HG02870 (cell line): ENCODE data around the gene VOPP1.

Experiments used
- ATAC-seq: cut with Tn5 transposase; IDR thresholded peaks from one replicate; pipeline ENCODE4 v1.9.1; 2021; ENCODE audit warnings: mild to moderate bottlenecking, moderate library complexity; ENCODE audit not compliant: unreplicated experiment

The VOPP1 gene

DNA sequence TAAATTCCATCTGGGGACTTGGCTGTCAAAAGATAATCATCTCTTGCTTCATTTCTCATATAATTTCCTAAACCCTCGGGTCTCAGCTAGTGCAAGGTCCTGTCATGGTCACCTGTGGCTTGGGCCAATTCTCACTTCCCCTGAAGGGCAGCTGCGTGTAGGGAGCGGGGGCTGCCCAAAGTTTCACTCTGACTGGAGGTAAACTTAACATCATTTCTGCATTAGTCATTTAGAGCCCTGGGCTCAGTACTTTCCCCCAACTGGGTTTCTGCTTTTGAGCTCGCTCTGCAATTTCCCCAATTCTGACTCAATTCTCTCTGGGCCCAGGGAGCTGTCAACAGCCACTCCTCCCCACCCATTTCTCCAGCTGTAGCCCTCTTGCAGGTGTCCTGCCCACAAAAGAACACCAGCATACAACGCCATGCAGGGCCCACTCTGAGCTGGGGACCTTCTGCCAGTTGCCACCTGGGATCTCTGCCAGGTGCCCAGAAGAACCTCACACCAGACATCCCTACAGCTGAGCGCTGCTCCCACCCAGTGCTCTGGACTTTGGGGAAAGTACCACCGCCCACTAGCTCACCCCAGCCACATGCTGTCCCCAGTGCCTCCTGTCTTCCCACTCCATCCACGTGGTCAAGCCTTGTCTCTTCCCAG, 37.9 kb downstream of the VOPP1 start:
- peak; percentile 55 for ATAC-seq

DNA sequence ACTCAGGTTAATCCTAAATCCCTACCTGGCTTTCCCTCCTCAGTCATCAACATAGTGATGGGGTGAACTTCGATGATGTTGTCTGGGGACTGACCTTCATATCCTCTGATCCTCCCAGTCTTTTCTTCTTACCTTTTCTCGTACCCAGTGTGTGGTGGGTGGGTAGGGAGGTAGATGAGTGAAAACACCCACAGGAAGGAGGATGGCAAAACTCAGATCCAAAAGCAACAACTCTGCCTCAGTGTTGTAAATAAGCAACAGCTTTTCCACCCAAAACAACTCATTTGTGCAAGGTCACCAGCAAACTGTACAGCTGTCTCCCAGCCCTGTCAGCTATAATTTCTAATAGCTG, 38.6 kb downstream of the VOPP1 start:
- no peak for ATAC-seq

DNA sequence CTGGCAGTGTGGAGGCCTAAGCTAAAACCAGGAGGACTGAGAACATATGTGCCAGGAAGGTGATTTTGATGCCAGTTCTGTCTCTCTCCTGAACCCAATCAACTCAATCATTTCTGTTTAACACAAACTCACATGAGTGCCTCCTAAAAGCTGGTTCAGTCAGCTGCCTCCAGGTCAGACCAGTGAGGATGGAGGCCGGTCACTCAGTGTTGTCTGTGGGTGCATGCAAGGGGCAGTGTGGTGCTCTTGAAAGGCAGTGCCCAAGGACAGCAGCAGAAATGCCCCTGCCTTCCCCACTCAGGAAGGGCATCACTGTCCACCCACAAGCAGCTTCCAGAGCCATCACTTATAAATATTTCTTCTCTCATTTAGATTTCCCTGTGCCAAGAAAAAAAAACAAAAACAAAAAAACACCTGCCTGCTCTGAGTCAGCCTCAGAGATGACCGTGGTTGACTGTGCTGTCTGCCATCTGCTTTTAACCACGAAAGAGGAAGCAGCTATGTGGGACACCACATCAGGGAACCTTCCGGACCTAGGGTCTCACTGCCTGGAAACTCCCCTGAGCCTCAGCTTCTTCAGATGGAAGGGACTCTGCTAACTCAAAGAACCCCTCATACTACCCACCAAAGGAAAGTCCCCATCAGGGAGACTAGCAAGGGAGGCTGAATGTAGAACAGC, 39.1 kb downstream of the VOPP1 start:
- ATAC-seq: peak; percentile 41

DNA sequence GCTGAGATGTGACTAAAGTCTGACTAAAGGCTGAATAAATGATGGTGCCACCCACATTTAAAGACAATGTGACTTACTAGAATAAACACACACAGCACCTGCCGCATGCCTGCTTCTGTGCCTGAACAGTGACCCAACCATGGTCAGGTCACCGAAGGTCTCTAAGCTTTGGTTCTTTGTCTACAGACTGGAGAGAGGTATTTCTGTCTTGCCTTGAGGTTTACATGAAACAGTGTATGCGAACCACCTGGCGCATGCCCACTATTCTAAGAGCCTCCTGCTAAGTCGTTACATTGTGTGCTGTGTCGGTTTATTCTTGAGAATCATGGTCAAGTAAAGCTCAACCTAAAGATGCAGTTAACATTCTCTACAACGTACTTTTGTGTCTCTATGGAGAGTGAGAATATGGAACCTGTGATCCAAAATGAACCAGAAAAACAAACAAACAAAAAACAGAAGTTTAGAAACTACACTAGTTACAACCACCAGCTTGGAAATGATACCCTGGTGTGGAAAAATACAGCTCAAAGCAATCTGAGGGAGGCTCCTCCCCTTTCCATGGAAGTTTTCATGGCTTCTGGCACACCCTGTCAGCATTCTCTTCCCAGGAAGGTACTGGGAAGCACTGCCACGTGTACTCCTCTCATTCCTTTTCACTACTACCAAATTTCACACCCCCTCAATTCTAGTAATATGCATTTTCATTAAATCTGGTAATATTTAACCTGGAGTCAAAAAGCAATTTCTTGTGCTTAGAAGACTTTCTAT, 40.0 kb downstream of the VOPP1 start:
- no peak for ATAC-seq

DNA sequence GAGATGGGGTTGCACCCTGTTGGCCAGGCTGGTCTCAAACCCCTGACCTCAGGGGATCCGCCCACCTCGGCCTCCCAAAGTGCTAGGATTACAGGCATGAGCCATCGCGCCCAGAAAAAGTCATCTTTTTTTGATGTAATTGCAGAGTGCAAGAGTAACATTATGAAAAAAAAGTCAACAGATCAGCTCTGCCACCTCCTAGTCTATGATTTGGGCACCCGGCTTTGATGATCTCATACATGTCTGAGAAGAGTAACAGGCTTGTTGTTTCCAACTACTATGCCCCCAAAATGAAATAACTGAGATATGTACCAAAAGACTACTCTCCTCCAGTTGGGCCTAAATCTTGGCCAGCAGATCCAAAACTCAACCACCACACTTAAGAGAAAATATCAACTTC, 40.8 kb downstream of the VOPP1 start:
- no peak for ATAC-seq

DNA sequence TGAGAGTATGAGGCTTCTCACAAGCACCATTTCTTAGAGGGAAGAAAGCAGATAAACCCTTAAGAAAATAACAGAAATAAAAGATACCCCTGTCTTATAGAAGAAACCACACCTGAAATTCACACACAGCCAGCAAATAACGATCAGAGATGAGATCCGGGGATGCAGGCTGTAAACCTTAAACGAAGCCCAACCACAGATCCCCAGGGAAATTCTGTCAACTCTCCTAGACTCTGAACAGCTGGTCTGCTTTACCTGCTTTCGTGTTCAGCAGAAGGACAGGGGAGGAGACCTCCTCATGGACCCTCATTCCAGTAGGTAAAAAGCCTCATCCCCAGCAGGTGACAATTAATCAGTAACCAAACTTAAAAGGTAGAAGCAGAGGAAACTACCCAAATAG, 45.0 kb downstream of the VOPP1 start:
- ATAC-seq: no peak

DNA sequence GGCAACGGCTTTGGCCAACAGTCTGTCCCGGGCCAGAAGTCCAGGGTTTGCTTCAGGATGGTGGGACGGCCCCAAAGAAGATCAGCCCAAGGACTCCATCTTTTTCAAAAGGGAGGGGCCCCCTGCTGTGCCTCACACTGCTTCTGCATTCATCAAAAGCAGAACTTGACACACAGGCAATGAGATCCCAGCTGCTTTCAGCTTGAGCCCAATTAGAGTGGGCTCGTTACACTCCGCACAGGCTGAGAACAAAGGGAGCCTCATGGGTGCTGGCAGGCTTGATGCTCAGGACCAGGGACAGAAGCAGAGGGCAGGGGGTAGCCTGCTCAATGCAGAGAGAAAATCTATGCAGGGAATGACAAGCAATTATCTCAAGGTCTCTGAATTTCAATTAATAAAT, 45.5 kb downstream of the VOPP1 start:
- peak; percentile 71 for ATAC-seq

DNA sequence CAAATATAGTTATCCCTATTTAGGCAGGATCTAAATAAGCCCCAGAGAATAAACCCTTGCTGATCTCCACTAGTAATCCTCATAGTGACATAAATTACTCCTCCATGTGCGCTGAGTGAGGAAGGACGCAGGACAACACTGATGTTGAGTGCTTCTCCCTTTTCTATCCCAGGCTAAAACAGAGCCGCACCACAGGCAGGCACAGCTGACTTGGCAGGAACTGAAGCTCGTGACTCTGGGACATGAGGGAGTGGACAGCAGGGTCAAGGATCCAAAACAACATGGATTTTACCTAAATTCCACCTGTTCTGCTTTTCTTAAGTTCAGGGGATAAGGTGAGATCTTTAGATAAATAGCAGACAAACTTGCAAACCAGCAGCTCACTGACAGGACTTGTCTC, 46.0 kb downstream of the VOPP1 start:
- no peak for ATAC-seq

DNA sequence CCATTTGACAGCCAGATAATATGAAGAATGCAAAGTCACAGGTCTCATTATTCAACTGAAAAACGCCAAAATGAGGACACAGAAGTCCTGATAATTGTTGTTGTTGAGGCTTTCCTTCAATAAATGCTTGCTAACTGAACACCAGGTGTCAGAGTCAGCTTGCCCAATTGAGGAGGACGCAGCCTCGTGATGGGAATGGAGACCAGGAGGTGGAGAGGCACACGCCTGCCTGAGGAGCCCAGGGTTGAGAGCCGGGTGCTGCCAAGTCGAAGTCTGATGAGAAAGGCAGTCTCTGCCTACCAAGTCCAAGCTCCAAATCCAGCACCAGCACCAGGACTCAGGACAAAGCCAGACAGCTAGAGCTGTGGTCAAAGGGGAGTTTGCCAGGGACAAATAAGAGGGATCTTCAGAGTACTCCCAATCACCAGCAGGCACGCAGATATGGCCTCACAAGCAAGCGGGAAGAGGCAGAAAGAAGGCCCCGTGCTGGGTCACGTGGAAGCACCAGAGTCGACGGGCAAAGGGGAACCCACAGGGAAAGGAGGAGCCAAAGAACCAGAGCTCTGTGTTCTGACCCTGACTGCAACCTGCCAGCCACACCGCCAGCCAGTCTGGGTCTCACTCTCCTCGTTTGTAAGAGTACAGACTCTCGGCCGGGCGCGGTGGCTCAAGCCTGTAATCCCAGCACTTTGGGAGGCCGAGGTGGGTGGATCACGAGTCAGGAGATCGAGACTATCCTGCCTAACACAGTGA, 47.6 kb downstream of the VOPP1 start:
- no peak for ATAC-seq

DNA sequence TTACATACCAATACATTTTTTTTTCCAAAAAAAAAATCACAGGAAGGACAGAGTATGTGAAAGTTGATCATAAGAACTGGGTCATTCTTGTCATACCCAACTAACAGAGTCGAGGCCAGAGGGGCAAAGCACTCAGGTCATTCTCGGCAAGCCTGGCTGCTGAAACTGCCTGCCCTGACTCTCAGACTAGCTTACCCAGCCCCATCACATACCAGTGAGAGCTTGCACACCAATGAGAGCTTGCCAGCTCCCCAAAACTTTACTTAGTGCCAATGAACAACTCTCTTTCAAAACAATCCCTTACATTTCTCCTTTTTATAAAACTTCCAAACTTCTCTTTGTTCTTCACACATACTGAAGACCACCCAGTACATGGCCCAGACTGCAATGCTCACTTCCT, 48.9 kb downstream of the VOPP1 start:
- no peak for ATAC-seq

DNA sequence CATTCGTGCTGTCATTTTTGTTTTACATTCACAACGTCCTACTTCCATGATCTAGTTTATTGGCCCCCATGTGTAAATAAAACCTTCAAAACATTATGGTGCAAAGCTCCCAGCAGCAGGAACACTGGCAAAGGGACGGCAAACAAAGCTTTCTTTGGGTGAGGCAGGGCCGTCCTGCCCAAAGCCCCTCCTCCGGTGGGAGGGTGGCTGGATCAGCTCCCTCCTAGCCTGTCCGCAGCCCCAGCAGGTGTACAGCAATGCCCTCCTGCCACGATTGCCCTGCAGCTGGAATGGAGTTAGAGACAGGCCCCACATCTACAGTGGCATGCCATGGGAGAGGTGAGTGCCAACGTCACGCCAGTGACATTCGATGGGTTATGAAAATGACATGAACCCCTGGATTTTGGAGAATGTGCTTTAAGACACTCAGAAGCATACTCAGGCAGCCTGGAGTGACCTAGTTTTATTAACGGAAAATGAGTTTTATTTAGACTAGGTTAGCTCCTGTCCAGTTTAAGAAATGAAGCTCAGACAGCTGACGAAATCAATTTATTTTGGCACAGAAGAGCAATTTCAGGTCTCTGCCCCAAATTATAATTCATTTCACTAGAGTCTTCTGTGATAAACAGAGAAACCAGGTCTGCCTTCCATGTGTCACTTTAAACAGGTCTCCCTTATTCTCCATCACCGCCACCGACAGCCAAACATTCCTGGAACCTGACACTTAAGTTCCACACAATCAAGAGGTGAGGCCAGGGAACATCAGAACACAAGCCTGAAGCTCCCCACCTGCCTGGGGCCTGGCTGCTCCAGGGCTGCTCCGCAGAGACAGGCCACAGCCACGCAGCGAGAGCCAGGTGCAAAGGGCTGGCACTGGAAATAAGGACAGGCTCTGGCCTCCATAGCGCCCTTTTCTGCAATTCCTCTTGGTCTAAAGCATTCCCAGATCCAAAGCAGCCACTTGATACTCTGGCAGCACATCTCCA, 50.1 kb downstream of the VOPP1 start:
- ATAC-seq: no peak

DNA sequence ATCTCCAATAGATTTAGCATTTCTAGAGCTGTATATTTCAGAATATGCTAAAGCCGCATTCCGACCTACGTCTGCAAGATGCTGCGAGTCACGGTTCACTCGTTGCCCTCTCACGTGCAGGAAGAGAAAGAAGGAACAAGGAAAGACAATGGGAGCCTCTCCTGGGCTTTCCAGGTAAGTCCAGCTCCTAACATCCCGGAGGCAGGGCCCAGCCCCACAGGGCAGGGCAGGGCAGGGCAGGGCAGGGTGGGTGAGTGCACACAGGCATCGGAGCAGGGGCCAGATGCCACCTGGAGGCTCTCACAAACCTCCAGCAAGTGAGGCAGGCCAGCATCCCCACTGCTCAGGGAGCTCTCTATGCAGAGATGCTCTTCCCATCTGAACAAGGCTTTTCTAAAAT, 50.8 kb downstream of the VOPP1 start:
- no peak for ATAC-seq

DNA sequence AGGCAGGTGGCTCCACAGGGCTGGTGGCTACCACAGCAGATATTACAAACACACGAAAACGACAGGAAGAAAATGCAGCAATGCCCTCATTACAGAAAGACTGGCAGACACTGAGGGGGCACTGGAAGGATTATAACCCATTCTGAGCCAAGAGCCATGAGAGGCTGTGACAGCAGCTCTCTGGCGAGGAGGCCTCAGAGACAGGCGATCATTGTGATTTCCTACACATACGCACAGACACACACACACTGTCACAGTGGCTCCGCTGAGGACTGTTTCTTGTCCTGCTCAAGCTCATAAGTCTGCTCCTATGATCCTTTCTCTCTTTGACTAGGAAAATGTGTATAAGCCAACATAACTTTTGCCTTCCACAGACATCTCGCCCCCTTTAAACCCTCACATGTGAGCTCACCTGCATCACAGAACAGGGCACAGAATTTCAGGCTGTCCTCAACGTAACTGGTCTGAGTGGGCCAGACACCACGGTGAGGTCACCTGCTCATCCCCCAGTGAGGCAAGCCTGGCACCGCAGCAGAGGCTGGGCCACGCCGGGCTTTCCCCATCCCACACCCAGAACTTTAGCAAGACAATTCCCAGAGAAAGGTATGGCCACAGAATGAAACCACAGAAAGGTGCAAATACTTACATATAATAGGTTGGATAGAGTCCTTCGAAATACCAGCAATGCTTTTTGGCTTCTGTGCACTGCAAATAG, 51.7 kb downstream of the VOPP1 start:
- no peak for ATAC-seq

DNA sequence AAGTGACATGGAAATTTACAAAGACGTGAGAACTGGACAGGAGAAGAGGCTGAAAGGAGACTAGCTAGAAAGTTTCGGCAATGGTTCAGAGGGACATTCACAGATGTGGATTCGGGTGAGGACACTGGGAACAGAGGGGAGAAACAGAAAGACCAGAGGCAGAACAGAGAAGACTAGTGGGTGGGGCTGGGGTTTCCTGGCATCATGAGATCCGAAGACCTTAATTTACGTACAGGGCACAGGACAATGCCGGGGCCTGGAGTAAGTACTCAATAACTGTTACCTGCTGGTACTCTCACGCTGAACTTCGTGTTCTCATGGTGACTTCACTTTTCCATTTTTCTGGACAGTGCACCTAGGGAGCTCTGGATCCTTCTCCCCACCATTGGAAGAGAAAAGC, 53.5 kb downstream of the VOPP1 start:
- ATAC-seq: no peak

DNA sequence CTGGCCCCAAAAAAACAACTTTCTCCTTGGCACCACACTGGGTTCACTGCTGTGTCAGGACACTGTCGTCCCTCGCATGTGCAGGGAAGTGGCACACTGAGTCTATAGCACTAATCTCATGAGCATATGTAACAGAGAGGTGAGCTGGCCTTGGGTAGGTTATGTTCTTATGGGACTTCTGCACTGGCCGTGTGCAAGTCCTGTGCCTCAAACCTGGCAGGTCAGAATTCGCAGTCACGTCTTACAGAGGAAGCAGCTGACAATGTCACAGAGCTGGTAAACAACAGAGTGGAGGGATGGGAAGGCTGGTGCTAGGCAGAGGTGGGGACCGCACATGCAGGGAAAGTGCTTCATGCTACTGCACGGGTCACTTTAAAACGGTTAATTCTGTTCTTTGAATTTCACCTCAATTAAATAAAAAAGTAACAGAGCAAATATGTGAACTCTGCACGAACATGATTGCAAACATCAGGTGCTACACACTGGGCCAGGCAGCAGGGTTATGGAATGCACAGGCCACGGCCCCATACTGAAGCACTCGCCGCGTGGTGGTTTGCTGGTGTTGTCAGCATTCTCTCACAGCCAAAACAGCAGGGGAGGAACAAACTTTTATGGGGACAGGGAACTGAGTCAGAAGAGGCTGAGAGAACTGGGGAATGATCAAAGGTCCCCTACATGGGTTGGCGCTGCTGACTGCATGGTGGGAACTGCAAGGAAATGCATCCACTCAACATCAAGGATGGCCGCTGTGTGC, 54.2 kb downstream of the VOPP1 start:
- no peak for ATAC-seq

DNA sequence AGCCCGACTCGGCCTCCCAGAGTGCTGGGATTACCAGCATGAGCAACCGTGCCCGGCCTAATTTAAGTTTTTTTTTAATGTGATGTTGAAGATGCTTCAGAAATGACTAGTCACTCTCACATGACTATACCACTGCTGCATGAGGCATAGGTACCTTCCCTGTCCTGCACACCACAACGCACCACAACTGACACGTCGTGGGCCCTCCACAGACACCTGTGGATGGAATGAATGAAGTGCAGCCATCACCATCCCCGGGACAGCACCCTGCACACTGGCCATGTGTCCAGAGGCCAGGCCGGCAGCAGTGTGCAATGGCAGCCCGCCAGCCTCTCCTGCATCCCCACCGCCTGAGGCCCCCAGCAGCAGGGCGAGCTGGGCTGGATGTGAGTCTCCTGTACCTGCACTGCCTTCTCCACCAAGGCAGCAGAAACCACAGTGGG, 55.1 kb downstream of the VOPP1 start:
- peak; percentile 66 for ATAC-seq

DNA sequence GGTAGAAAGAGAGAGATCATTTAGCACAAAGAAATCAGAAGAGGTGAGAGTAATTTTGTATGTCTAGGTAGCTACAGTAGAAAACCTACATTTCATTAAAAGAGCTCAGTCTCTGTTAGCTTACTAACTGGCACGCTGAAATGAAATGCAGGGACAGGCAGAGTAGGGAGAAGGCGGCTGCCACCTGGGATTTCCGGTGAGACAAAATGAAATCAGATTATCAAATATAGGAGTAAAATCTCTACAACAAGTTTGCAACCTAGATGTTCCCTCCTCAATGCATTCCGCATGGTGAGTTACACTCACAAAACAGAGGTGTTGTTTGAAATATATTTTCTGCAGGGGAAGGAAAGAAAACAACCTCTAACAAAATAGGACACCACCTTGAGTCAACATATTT, 55.9 kb downstream of the VOPP1 start:
- no peak for ATAC-seq

DNA sequence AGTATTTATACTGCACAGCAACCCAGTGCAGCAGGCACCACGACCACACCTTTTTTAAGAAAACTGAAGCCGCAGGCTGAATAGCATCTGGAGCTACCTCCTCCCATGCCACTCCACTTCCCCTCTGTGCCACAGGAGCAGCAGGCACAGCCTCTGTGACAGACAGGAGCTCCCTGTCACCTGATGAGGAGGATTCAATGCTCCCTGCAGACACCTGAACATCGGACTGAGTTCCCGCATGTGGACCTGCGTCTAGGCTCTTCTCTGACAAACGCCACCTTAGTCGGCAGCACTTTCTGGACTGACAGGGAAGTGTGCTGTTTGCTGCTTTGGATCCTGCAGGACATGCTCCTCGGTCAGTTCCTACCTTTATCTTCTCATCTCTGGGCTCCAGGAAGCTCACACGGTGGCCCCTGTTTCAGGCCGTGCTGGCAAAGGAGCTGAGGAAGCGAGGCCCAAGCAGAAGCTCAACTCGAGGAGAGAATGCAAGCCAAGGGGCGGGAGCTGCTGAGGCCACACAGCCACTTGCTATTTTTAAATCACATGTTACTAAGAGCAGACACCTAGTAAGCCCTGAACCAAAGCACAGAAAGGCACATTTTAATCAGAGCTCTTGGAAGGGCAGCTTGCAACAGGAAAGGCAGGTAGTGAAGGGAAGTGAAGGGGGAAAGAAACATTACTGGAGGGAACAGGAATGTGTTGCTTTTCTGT, 56.6 kb downstream of the VOPP1 start:
- ATAC-seq: peak; percentile 38
